HG02870 (cell line): ENCODE measurements around the gene CHSY1.

ENCODE experiments used
- ATAC-seq: cut with Tn5 transposase; IDR thresholded peaks from one replicate; pipeline ENCODE4 v1.9.1; 2021; ENCODE audit warnings: mild to moderate bottlenecking, moderate library complexity; ENCODE audit not compliant: unreplicated experiment

CHSY1 gene

DNA sequence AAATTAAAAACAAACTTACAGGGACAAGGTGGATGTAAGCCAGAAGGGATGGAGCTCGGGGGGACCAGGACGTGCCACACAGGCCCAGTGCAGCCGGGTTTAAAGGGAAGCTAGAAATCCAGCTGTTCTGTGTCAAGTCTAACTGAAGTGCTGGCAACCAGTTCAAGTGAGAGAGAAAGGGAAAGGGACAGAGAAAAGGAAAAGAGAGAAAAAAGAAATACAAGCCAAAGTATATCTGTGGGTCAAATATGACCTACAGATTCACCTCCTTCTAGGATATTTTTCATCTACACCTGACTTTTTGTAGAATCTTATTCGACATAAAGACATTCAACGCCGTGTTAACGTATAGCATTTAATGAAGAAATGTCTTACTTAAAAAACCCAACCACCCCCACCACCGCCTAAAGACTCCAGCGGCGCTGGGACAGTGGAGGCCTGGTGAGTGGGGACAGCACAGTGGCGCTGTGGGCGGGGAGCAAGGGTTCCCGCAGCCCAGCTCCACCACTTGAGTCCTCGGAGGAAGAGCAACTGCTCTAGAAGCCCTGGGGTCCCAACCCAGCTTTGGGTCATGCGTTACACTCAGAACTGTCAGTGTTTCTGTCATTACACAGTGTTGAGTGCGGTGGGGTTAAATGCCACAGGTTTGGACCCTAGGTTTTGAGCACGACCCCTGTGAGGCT lies 62.3 kb downstream of the CHSY1 start:
- ATAC-seq, result no peak

DNA sequence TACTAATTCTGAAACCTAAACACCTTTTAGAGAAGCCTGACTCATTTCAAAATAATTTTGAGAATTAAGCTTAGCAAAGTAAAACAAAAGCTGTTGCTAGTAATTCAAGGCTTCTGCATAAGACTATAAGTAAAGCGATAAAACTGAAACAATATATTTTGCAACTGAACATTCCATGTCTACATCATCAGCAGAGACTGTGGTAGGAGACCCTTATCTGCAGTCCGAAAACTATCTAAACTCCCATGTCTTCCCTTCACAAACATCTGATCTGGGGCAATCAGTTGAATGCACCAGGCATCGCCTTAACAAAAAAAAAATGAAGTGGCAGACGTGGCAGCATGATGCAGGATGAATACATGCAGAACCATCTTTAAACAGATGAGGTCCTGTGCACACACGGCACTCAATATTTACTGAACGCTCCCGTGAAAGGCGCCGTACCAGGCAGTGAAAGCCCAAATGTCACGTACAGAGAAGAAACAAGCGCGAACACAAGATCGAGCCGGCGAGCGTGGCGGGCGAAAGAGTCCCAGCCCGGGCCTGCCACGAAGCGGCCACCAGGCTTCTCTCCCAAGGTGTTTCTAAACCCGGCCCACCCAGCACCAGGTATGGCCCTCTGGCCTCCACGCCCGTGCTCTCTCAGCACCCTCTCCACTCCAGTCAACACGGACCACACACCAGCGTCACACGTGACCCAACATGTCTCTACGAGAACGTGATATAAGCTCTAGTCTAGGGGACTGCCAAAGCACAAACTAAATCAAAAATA lies 63.0 kb downstream of the CHSY1 start:
- peak; percentile 86 for ATAC-seq

DNA sequence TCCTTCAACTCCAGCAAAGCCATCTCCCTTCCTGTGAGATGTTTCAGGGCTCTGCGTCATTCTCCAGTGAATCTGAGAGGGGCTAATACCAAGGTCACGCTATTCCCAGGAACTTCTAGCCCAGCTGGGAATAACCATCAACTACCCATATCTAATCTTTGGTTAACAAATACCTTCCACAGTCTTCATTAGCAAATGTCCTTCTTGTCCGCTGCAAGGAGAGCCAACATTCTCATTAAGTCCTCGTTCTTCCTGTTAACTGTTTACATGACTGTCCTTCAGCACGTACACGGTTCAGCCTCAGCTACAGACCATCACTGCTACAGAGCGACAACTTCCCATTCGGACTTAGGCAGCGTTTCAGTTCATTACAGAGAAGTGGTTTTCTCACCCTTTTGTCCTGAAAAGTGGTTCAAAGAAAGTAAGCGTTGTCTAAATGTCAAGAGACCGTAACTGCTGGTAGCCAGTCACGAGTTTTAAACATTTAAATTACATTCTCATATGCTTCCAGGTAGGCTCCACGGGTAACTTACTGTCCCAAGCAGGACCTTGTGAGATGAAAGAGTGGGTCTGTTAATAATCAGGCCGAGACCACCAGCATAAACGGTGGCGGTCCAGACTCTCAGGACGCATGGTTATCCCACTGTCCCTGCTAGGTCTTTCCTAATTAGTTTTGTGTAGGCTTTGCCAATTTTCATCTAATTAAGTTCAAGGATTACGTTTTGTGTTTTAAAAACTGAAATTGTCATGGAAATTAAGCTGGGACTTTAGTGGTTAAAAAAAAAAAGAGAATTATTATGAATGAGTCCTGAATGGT lies 63.8 kb downstream of the CHSY1 start:
- no peak for ATAC-seq

DNA sequence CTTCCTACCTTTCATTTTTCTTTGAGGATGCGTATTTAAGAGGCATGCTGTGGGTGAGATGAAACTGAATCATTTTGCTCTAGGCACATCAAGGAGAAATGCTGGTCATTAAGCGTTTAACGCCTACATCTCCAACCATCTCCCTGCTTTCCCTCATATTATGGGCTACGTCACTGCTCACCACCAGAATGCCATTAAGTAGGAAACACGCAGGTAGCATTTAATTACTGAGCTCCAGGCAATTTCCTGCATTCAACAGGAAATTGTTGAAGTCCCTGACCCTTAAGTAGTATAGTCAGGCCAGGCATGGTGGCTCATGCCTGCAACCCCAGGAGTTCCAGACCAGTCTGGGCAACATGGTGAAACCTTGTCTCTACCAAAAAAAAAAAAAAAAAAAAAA lies 66.1 kb downstream of the CHSY1 start:
- no peak for ATAC-seq

DNA sequence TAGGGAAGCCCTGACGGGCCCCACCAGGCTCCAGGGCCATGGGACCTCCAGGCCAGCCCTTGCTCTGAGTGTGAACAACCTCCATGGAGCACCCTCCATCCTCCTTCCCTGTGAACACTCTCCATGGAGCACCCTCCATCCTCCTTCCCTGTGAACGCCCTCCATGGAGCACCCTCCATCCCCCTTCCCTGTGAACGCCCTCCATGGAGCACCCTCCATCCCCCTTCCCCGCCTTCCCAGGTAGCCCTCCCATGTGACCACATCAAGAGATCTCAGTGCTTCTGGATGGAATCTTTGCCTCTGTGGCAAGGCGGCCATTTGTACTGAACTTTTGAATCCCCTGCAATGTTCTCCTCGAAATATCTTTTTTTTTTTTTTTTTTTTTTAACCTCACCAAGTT lies 66.5 kb downstream of the CHSY1 start:
- no peak for ATAC-seq

DNA sequence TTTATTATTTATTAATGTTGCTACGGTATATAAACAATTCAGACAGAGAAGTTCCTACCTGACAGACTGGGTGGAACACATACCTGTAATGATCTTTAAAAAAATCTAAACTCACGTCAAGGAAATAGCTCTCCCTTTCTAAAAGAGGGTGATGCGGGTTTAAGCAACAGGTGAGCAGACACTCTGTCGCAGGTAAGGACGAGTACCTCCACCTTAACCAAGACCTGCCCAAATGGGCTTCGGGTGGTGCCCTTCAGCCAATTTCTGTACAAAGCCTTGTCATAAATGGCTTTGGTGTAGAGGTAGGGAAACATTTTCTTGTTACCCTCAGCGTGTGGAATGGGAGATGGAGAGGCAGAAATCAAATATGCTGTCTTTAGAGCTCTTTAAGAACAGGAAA lies 67.0 kb downstream of the CHSY1 start:
- no peak for ATAC-seq

DNA sequence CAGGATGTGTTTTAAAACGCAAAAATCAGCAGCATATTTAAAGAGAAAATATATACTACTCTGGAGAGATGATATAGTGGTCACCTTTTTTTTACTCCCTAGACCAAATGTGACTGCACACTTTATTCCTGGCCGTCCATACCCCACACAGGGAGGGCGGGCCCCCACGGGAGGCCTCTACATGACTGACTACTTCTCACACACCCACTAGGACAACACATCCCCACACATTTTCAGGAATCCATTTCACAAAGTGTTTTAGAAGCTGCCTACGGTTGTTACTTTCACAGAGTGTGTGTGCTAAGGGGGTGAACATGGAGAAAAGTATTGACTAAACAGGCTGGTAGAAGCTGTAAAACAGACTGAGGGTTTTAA lies 67.9 kb downstream of the CHSY1 start:
- ATAC-seq, result no peak

DNA sequence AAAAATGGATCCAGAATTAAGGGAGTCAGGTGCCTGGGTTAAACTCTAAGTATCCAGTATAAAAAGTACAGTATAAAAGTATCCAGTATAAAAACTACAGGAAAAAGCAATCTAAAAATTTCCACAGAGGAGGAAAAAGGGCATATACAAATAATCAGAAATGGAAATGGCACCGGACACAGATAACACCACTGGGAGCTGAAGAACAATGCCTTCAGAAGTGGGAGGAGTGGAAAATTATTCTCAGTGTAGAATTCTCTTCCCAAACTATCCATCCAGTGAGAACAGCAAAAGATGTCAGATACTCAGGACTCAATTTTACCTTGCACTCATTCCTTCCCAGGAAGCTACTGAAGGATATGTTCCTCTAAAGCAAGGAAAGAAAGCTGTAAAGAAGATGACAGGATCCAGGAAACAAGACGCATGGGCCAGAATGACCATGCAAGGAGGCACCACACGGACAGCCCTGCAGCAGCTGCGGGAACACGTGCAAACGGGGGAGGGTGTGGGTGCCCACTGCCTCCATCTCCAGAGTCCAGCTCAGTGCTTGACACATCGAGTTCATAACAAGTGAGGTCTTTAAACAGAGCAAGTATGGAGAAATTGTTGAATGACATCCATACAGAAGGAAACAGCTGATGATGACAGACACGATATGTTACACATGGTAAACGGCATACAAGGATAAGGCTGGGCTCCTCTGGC lies 68.5 kb downstream of the CHSY1 start:
- no peak for ATAC-seq

DNA sequence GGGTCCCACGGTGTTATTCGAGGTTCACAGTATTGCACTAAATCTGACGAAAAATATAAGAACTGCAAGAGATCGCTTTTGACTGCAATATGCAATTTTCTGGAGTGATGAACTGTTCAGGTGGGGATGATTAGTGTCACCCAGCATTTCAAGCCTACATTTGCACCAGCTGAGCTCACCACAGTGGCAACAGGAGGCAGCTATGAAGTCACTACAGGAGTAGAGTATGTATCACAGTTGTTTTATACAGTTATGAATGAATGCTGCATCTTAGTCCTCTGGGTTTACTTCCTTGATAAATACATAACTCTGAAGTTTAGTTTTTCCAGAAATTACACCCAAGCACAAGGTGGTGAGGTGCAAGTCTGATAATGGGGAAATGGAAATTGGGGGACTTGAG lies 69.6 kb downstream of the CHSY1 start:
- no peak for ATAC-seq

DNA sequence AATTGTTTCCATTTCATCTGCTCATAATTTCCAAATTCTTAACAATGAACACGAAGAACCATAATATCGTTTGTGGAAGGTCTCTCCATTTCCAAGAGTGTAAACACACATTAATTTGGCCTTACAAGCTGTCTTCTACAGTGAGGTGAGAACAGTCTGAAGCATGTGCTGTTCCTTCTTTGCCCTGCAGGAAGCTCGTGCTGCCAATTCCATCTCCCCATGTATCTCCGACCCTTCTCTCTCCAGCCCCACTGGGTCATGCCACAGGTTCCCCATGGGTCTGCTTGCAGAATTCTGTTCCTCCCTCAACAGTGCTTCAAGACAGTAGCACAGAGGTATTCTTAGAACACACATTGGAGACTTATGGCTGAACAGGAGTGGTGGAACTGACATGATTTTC lies 70.5 kb downstream of the CHSY1 start:
- no peak for ATAC-seq

DNA sequence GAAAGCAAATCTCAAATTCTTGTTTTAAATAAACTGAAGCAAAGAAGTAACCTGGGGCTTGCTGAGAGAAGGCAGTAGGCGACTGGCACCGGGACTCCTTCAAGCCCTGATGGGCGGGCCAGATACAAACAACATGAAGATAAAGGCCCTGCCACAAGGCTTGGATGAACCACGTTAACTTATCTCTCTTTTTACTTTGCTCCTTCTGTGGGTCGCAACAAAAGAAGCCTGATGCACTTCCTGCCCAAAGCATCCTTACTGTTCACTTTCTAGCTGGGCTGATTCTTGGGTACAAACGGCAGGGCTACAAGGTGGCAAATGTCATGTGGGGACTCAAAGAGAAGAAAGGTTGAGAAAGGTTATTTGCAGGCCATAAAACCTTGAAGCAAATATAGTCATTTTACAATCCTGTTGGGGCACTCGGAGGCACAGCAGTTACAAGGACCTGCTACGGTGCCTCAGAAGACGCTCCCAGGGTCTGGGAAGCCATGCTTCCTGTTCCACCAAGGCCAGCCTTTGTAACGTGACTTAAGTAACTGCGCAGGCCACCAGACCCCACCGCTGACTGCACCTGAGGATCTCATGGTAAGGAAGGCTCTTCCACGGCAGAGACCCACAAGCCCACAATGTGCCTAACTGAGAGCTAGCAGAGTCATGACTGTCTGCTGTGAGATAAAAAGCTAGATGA lies 71.1 kb downstream of the CHSY1 start:
- ATAC-seq, result no peak

DNA sequence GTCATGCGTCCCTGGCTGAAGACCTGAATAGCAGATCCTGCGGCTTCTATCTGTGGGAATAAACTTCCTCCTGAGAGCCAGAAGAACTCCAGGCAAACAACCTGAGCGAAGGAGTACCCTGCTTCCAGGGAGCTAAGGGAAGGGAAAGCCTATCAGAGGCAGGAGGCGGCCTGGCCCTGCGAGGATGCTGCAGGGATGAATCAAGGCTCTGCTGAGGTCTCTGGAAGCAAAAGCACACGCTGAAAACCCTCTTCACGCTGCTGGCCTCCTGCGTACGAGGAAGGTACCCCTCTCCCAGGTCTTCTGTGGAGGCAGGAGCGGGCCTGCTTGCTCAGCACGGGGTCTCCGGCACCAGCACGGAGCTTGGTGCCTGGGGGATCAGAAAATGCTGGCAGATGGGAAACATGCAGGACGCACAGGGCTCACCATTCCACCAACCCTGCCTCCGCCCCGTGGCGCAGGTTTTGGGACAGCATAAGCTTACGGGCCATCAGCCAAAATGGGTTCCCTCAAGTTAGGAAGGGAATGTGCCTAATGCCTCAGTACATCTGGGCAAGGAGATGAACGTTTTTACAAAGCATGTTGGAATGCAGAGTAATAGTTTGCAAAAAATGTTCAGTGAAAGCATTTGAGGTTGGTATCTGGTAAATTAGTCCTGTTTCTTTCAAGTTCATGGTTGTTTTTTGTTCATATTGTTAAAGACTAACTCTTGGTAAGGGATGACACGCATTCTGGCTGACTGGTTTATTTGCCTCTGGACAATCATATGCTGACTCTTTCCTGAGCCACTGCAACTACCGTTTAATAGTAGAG lies 72.3 kb downstream of the CHSY1 start:
- ATAC-seq, result no peak

DNA sequence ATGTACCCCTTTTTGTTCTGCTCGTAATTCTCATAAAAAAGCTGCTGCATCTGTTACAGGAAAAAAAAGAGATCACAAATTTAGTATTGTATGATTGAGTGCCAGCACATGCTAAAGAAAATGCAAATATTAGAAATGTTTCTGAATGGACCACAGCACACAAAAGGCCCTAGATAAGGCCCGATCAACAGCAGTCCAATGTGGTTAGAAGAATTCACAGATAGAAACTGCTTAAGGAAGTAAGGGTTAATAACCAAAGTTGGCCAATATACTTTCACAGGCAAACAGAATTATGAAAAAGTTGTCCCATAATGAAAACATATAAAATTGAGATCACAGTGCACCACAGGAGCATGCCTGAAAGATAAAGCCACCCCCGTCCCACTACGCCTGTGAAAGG lies 72.9 kb downstream of the CHSY1 start:
- ATAC-seq, result no peak

DNA sequence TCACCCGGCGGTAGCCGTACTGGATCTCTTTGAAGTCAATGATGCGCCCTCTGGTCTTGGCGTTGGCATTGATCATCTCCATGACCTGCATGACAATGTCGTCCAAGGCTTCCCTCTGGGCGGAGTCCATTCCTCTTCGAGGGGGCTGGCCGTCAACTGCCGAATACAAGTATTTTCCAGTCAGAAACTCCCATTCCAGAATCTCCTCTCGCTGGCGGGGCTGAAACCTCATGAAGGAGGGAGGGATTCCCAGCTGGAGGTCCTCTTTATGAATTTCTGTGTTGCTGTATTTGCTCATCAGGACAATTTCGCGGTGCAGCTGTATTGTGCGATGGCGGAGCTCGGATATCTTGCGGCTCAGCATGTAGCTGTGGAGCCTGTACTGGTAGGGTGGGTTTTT lies 73.4 kb downstream of the CHSY1 start:
- no peak for ATAC-seq

DNA sequence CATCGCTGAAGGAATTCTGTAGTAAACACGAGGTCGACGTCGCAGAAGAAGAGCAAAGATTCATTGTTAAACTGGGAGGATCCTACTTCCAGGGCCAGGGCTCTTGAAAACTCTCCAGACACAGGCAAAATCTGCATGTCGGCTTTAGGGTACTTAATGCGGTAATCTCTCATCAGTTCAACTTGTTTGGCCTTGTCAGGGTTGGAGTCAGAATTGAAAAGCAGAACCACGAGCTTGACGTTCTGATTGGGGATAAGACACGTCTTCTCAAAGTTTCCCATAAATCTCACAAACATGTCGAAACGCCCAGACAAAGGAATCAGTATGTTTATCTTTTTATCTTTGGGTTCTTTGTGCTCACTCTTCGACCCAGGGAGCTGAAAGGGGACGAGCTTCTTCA lies 74.0 kb downstream of the CHSY1 start:
- ATAC-seq, result no peak

DNA sequence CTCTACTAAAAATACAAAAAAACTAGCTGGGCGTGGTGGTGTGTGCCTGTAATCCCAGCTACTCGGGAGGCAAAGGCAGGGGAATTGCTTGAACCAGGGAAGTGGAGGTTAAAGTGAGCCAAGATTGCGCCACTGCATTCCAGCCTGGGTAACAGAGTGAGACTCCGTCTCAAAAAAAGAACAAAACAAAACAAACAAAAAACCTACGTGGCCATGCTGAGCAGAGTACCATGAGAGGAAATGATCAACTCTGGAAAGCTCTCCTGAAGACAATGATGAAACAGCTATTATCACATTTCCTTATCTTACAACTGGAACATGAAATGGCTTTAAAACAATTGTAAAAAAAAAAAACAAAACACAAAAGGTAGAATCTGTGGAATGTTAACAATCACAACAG lies 75.2 kb downstream of the CHSY1 start:
- no peak for ATAC-seq

DNA sequence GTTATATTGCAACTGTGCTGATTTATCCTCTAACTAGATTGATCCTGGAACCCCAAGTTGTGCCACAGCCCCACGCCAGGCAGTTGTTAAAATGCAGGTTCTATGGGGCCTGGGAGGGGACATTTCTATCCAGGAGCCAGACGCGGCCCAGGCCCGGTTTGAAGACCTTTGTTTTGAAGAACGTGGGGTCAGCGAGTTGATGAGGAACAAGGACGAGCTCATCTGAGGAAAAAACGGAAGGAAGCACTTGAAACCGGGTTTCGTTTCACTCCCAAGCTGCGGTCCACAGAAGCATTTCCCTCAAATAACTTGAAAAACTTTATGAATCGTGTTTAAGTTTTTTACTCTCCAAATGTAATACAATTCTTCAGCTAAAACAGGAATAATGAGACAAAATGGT lies 76.4 kb downstream of the CHSY1 start:
- ATAC-seq, result no peak

DNA sequence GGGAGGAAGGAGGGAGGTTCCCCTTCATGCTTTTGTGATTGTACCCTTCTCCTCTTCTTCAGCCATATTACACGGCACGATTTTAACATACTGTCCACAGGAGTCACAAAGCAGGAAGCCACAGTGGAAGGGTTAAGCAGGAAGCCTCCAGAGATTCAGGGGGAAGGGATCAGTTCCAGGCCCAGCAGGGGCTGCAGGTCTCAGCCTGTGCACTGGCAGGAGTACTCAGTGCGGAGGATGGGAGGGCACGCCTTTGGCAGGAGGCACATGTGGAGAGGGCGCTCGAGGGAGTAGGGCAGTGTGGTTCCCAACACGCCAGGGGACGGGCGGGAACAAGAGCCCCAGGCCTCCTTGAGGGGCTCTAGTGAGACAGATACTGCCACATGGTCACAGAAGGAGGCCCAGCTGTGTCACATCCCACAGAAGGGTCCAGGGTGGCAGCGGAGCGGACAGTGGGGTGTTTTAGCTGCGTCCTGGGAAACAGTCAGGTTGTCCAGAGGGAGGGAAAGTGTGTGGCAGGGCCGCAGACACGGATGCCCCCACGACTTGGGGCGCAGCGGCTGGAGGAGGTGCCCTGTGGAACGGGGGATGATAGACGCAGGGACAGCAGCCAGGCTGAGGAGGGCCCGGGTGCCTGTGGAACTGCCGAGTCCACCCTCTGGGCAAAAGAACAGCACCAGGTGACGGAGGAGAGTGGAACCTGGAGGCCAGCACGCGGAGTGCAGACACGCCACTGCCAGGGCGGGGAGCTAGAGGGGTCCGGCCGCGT lies 77.5 kb downstream of the CHSY1 start:
- no peak for ATAC-seq
